Mucosa of descending colon (tissue), 3 donors: ENCODE data around the gene BMERB1. TPM values are rescaled to one million over a fixed set of nuclear protein-coding genes. Genes with fewer than 3 reads are reported as not detected.
A peak's percentile ranks its signal among the peaks of the same experiment; 100 is the strongest.

Source experiments
- ATAC-seq: fragments of 200-7000 bp; cut with Tn5 transposase; one replicate; pipeline ENCODE4 v1.9.1; 2020; ENCODE audit warnings: mild to moderate bottlenecking, moderate library complexity
- DNase-seq, 3 donors: peaks; one replicate each; pipeline ENCODE4 v3.0.0-alpha.2; 2020
- H3K36me3 ChIP-seq: fragments of 200-600 bp; one replicate; pipeline ENCODE4 v1.8.0; 2021; ENCODE audit warnings: low read depth, mild to moderate bottlenecking
- H3K4me1 ChIP-seq: fragments of 200-600 bp; one replicate; pipeline ENCODE4 v1.8.0; 2021; ENCODE audit warnings: low read depth, mild to moderate bottlenecking
- H3K4me3 ChIP-seq: fragments of 200-600 bp; one replicate; pipeline ENCODE4 v1.8.0; 2021; ENCODE audit warnings: mild to moderate bottlenecking
- H3K9me3 ChIP-seq: fragments of 200-600 bp; one replicate; pipeline ENCODE4 v1.8.0; 2021; ENCODE audit warnings: mild to moderate bottlenecking
- intact Hi-C, 2 donors: fragments of 100-400 bp; cut with DNase I in 1 of 2; cut with micrococcal nuclease in 1 of 2; formaldehyde crosslinking; loops; one replicate each; pipeline versions ENCODE4 v1.11.0 to v1.11.1; 2022; cut with DNase I, micrococcal nuclease
- total RNA-seq, 3 donors: library from RNA; stranded (reverse); fragmentation: NEBNext Ultra II Directional in 2 of 3; extraction: Animal tissue kit (Norgen Biotek cat#: 25700) in 2 of 3; gene quantifications; one replicate each; pipeline versions ENCODE4 v1.2.1 to v1.2.4, GENCODE V29; 2021 to 2023
- TF ChIP-seq, protein P1 (sequence below): fragments of 200-600 bp; IDR thresholded peaks from one replicate; pipeline ENCODE4 v1.8.0; 2022; ENCODE audit warnings: antibody characterized with exemption, mild to moderate bottlenecking
- donor health status: DM: no; HTN: no; CAD: no; lungs with moderate emphysema.
- donor health status: DM: no; HTN: no; CAD: no.
- donor health status: DM: no; HTN: yes; CAD: no.

BMERB1 gene
- total RNA-seq, 3 donors from 2014 or later = 5.4 to 54.3 (median 9.1) TPM

DNA sequence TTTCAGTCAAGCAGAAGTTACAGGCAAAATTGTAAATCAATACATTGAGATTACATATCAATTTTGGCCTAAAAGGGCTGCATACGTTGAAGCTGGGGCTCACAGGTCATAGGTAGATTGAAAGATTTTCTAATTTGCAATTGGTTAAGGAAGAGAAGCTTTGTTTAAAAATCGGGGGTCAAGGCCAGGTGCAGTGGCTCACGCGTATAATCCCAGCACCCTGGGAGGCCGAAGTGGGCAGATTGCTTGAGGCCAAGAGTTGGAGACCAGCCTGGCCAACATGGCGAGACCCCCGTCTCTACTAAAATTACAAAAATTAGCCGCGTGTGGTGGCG, 140.2 kb downstream of the BMERB1 start:
- intact Hi-C loops = no loop called here
- TF ChIP-seq, protein P1, sequence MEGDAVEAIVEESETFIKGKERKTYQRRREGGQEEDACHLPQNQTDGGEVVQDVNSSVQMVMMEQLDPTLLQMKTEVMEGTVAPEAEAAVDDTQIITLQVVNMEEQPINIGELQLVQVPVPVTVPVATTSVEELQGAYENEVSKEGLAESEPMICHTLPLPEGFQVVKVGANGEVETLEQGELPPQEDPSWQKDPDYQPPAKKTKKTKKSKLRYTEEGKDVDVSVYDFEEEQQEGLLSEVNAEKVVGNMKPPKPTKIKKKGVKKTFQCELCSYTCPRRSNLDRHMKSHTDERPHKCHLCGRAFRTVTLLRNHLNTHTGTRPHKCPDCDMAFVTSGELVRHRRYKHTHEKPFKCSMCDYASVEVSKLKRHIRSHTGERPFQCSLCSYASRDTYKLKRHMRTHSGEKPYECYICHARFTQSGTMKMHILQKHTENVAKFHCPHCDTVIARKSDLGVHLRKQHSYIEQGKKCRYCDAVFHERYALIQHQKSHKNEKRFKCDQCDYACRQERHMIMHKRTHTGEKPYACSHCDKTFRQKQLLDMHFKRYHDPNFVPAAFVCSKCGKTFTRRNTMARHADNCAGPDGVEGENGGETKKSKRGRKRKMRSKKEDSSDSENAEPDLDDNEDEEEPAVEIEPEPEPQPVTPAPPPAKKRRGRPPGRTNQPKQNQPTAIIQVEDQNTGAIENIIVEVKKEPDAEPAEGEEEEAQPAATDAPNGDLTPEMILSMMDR = no peak
- no peak for ATAC-seq

GRCh38 chr16:15575293-15576049, 141.1 kb downstream of the BMERB1 start:
- ATAC-seq = no peak
- intact Hi-C loops = no loop called here
- H3K4me1 ChIP-seq = peaks cover 33% of the 10 kb centered on the region
- TF ChIP-seq, protein P1 = no peak
- DNase-seq = no peak
- no peaks in the 10 kb centered on the region for H3K36me3 ChIP-seq
- H3K4me3 ChIP-seq = no peak overlapping the region
- no peaks in the 10 kb centered on the region for H3K9me3 ChIP-seq

More for the DNA sequence above, 140.2 kb downstream of the BMERB1 start:
- Histone ChIP-seq H3K9me3 (no peaks in the 10 kb centered on the region), H3K4me1 (peaks cover 33% of the 10 kb centered on the region), H3K36me3 (no peaks in the 10 kb centered on the region), H3K4me3 (no peak overlapping the region)
- no peak for DNase-seq

GRCh38 chr16:15576960-15577958, 142.9 kb downstream of the BMERB1 start:
- DNase-seq = peak; percentile 93 to 95 (median 93)
- H3K9me3 ChIP-seq = no peaks in the 10 kb centered on the region
- H3K36me3 ChIP-seq = no peaks in the 10 kb centered on the region
- H3K4me3 ChIP-seq = no peak overlapping the region
- intact Hi-C loops = no loop called here
- TF ChIP-seq, protein P1 = no peak
- peaks cover 22% of the 10 kb centered on the region for H3K4me1 ChIP-seq
- peak; percentile 86 for ATAC-seq

DNA sequence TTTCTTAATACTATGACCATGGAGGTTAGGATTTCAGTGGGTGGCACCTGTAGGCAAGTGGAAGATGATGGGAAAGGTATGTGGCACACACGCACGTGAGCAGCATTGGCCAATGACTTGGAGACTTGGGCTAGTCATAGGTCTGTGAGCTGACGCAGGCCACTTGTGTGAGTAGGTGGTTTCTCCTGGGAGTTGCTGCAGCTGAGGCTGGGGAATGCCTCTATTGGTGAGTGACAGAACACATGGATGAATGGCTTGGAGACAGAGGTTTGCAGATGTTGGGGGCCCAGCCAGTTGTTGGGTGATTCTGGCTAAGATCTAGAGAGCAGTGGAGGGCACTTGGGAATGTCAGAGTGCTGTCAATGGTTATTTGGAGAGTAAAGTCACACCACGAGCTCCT, 144.4 kb downstream of the BMERB1 start:
- H3K4me1 ChIP-seq = peaks cover 19% of the 10 kb centered on the region
- intact Hi-C loops = no loop called here
- DNase-seq (no peak), ATAC-seq (no peak)
- no peaks in the 10 kb centered on the region for H3K36me3 ChIP-seq
- TF ChIP-seq, protein P1 = no peak
- H3K4me3 ChIP-seq = no peak overlapping the region
- H3K9me3 ChIP-seq = no peaks in the 10 kb centered on the region

- Histone ChIP-seq H3K4me1 (peaks cover 15% of the 10 kb centered on the region), H3K9me3 (peaks cover 3% of the 10 kb centered on the region), H3K4me3 (no peak overlapping the region), H3K36me3 (no peaks in the 10 kb centered on the region)
- TF ChIP-seq, protein P1 = no peak
- no peak for ATAC-seq
- DNase-seq = no peak
- intact Hi-C loops = no loop called here
These were observed 146.9 kb downstream of the BMERB1 start for GRCh38 chr16:15581127-15581815.
